GM19023 (cell line): ENCODE data around the gene ZDHHC11.
"Not testable (repeated sequence)": the region's sequence is repeated elsewhere in the genome, so short reads cannot be mapped to it uniquely, and the experiment has no call there.

Experiments used
- ATAC-seq: cut with Tn5 transposase; IDR thresholded peaks from one replicate; pipeline ENCODE4 v1.9.1; 2021; ENCODE audit warnings: mild to moderate bottlenecking, moderate library complexity; ENCODE audit not compliant: unreplicated experiment

Gene ZDHHC11

DNA sequence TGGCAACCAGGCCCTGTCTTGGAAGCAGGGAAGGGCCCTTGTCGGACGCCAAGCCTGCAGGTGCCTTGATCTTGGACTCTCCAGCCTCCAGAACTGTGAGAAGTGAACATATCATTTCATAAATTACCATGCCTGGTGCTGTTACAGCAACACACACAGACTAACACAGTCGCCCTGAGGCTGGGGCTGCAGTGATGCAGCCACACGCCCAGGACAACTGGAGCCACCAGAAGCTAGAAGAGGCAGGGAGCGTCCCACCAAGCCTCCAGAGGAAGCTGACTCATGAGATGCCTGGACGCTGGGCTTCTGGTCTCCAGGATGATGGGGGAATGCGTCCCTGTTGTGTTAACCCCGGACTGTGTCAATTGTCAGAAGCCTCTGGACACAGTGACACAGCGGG is 71.8 kb downstream of the ZDHHC11 start:
- not testable (repeated sequence) for ATAC-seq

DNA sequence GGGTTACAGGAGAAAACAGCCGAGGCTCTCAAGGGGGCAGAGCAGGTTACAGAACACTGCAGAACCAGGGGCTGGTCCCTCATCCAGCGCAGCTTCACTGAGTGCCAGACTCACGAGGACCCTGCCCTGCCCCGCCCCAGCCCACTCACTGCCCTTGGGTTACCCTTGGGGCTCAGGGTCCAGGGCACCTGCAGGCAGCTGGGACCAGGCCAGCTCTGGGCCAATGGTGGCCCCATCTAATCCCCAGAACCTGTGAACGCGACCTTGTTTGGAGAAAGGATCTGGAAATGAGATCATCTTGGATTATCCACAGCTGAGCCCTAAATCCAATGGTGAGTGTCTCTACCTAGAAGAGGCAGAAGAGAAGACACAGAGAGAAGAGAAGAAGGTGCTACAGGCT is 72.4 kb downstream of the ZDHHC11 start:
- not testable (repeated sequence) for ATAC-seq

GRCh38 chr5:777756-778161 is 73.0 kb downstream of the ZDHHC11 start:
- no peak for ATAC-seq

DNA sequence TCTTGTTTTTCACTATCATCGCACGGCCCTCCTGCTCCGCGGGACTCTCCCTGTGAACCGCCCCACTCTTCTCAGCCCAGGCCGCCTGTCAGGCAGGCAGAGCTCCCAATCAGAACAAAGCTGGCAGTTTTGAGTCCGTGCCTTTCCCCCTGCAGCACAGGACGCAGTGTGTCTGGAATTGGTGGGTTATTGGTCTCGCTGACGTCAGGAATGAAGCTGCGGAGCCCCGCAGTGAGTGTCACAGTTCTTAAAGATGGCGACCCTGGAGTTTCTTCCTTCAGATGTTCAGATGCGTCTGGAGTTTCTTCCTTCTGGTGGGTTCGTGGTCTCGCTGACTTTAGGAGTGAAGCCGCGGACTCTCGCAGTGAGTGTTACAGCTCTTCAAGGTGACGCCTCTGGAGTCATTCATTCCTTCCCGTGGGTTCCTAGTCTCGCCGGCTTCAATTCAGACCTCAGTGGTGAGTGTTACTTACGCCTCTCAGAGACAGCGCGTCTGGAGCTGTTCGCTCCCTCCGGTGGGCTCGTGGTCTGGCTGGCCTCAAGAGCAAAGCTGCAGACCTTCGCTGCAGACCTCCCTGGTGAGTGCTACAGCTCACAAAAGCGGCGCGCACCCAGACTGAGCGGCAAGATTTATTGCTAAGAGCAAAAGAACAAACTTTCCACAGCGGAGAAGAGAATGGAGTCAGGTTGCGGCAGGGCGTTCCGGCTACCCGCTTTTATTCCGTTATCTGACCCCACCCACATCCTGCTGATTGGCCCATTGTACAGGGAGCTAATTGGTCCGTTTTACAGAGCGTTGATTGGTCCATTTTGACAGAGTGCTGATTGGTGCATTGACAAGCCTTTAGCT is 73.7 kb downstream of the ZDHHC11 start:
- no peak for ATAC-seq

GRCh38 chr5:775961-776861 is 74.6 kb downstream of the ZDHHC11 start:
- no peak for ATAC-seq

- ATAC-seq = not testable (repeated sequence)
These were observed 75.2 kb downstream of the ZDHHC11 start for GRCh38 chr5:775595-775960.

DNA sequence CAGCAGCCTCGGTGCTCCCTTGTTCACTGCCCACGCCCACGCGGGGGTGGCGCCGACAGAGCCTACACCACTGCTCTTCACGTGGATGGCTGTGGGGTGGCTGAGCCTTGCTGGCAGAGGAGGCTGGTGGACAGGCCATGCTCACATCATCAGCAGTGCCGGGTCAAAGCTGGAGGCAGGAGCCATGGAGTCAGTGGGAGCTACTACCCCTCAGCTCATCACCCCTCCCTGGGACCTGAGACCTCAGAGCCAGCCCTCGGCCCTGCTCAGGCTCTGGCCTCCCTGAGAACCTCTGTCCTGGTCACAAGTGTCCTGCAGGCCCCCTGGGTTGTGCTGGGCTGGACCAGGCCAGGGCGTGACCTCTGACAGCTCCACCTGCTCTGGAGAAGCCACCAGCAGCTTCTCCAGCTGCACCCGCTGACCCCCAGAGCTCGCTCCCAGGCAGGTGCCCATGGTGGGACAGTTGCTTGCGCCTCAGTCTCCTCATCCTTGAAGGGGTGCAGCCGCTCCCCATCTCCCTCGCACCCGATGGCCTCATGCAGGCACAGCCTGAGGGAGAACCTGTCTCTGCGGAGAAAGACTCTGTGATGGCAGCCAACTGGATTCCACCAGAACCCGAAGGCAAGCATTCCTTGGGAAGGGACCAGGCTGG is 75.8 kb downstream of the ZDHHC11 start:
- not testable (repeated sequence) for ATAC-seq

GRCh38 chr5:774304-774703 is 76.5 kb downstream of the ZDHHC11 start:
- ATAC-seq = not testable (repeated sequence)

GRCh38 chr5:773517-774264 is 77.1 kb downstream of the ZDHHC11 start:
- ATAC-seq = no peak

GRCh38 chr5:772931-773330 is 77.9 kb downstream of the ZDHHC11 start:
- not testable (repeated sequence) for ATAC-seq

DNA sequence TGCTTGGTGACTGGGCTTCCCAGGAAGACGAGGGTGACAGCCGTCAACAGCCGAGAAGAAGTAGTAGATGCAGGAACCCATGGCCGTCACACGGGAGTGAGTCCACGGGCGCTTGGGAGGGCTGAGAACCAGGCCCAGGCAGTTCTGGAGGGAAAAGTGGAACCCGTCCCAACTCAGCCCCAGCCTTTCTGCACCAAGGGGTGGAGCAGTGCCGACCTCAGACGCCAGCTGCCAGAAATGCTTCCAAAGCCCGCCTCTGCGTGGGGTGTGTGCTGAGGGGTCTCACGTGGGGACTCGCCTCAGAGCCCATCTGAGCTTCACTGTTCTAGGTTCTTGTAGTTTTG is 78.3 kb downstream of the ZDHHC11 start:
- not testable (repeated sequence) for ATAC-seq

GRCh38 chr5:771841-772546 is 78.8 kb downstream of the ZDHHC11 start:
- ATAC-seq = not testable (repeated sequence)

DNA sequence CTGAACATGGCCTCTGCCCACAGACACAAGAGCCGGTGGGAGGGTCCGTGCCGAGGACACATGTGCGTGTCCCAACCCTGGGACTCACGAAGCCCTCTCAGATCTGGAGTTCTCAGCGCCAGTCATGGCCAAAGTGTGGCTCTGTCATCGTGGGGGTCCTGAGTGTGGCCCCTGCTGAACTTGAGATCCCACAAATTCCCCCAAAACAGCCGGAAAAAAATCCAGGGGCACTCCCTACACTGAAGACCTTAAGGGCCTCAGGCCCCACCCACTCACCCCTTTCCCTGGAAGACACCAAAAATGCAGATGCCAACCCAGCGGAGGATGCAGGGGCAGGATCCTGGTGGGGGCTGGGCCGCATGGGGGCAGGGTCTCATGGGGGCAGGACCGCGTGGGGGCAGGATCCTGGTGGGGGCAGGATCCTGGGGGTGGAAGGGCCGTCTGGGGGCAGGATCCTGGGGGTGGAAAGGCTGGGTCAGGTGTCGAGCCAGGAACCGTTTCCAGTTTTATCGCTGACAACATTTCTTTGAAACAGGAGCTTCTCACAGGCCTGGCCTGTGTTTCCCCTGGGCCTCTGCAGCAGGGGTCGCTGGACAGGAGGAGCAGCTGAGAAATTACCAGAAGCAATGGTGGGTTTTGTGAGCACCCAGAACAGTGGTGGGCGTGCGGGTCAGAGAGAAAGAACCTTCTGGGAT is 79.6 kb downstream of the ZDHHC11 start:
- not testable (repeated sequence) for ATAC-seq

- not testable (repeated sequence) for ATAC-seq
These were observed 80.2 kb downstream of the ZDHHC11 start for GRCh38 chr5:770585-770984.

DNA sequence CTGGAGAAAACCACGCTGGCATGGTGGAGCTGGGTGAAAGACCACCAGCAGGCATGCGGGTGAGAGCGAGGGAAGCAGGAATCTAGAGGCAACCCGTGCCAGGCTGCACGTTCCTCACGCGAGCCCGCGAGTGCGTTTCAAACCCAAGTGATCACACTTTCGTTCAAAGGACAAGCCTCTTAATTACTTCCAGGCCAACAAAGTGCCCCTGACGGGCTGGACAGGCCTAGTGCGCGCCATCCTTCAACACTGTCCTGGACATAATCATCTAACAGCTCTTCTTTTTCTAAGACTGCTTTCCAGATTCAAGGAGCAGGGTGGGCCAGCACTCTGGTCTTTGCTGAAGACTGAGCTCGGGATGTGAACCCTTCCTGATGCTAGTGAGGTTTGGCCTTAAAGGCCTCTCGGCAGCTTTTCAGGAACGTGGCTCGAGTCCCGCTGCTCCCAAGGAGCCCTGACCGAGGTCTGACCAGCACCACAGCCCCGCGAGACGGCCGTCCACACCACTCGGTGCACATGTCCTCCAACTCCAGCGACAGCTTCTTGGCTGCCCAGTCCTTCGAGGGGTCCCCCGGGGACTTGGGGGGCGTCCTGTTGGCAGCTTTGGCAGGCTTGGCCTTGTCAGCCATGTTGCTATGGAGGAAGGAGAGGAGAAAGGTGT is 81.2 kb downstream of the ZDHHC11 start:
- not testable (repeated sequence) for ATAC-seq

DNA sequence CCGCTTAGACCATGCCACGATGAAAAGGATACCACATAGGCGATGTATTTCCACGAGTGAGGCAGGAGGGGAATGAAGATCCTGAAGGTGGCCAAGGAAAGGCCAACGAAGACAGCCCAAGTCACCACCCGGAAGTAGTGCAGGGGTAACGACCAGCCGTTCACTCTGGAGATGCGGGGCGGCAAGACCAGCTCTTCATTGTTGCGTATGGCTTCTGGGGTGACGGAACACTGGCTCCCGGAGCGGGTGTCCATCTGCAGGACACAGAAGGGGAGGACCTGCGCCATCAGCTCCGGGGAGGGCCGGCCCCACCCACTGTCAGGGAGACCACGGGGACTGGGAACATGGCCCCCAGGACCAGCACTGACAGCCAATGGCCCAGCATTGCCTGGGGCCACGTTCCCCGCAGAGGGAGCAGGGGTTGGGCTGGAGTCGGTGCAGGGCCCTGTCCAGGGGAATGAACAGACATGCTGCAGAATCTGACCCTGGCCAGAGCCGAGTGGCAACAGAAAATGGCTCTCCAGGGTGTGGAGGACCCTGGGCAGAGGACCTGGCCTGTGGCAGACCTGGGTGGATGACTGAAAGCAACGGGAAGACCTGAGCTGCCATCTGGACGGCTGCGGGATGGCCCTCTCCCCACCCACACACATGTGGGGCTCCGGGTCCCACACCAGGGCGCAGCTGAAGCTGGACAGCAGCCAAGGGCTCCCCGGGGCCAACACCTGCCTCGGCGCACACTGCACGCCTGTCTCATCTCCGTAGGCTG is 83.9 kb downstream of the ZDHHC11 start:
- no peak for ATAC-seq

DNA sequence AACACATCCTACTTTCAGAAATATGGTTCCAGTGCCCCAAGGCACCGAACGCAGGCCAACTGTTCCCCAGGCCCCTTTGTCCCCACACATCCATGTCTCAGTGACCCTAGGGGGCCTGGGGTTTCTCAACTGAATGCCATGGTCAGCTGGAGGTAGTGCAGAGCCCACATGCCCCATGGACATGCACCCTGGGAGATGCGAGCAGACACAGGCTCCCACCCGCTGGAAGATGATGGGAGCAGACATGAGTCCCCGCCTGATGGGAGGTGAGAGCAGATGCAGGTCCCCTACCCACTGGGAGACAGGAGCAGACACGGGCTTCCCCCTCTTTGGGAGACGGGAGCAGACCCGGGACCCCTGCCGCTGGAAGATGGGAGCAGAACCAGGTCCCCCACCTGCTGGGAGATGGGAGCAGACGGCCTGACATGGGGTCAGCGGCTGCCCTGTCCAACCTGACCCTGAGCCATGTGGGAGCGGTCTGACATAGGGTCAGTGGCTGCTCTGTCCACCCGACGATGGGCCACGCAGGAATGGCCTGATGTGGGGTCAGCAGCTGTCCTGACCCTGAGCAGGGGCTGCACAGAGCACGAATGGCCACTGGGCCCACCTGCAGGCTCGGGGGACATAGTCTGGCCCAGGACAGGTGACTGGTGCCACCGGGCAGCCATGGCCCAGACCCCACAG is 84.7 kb downstream of the ZDHHC11 start:
- ATAC-seq = no peak
